Measurements from ENCODE around the gene PDE11A. TPM values are rescaled to one million over a fixed set of nuclear protein-coding genes. Genes with fewer than 3 reads are reported as not detected.

The PDE11A gene
- total RNA-seq, 2 experiments from 2014 or later, result not detected

GRCh38 chr2:177641331-177641730 is 431.2 kb downstream of the PDE11A start:
- Histone ChIP-seq H3K36me3 (ENCODE audit: insufficient read depth, low read length) (no peaks in the 10 kb centered on the region), H3K27me3 (ENCODE audit: control insufficient read depth in 1 of 2, insufficient read depth in 2 of 2, low read length in 2 of 2) (peaks cover 8 to 11% of the 10 kb centered on the region in 2 experiments), H3K4me1 (ENCODE audit: insufficient read depth, low read length) (no peaks in the 10 kb centered on the region), H3K9me3 (ENCODE audit: control insufficient read depth in 1 of 2, insufficient read depth in 1 of 2, low read length in 2 of 2) (no peaks in the 10 kb centered on the region), H3K27ac (ENCODE audit: low read depth in 1 of 2, low read length in 2 of 2) (no peak overlapping the region), H3K4me3 (ENCODE audit: low read length) (no peak overlapping the region)
- H3K9me3 Mint-ChIP-seq, result no peaks in the 10 kb centered on the region
- TF ChIP-seq CTCF (IDR thresholded peaks at IDR 0.05), result no peak
- no peaks in the 10 kb centered on the region for H3K4me1 Mint-ChIP-seq (ENCODE audit: low read depth)
- H3K27ac Mint-ChIP-seq, result no peak overlapping the region
- no peak for DNase-seq
- H3K36me3 Mint-ChIP-seq (ENCODE audit: low read depth), result no peaks in the 10 kb centered on the region
- ChIA-PET POLR2A (no interaction called here), CTCF (no interaction called here)
- H3K27me3 Mint-ChIP-seq, result peaks cover 28% of the 10 kb centered on the region
- ATAC-seq (ENCODE audit: poor library complexity), result no peak
- H3K4me3 Mint-ChIP-seq, result no peak overlapping the region
- intact Hi-C loops (cut with DNase I, micrococcal nuclease), result no loop called here

GRCh38 chr2:177640423-177640822 is 432.2 kb downstream of the PDE11A start:
- Histone ChIP-seq H3K4me3 (ENCODE audit: low read length) (no peak overlapping the region), H3K27me3 (ENCODE audit: control insufficient read depth in 1 of 2, insufficient read depth in 2 of 2, low read length in 2 of 2) (peaks cover 8 to 16% of the 10 kb centered on the region in 2 experiments), H3K27ac (ENCODE audit: low read depth in 1 of 2, low read length in 2 of 2) (no peak overlapping the region), H3K36me3 (ENCODE audit: insufficient read depth, low read length) (no peaks in the 10 kb centered on the region), H3K9me3 (ENCODE audit: control insufficient read depth in 1 of 2, insufficient read depth in 1 of 2, low read length in 2 of 2) (no peaks in the 10 kb centered on the region), H3K4me1 (ENCODE audit: insufficient read depth, low read length) (no peaks in the 10 kb centered on the region)
- ATAC-seq (ENCODE audit: poor library complexity), result no peak
- Mint-ChIP-seq H3K4me1 (ENCODE audit: low read depth) (no peaks in the 10 kb centered on the region), H3K27ac (no peak overlapping the region), H3K27me3 (peaks cover 33% of the 10 kb centered on the region), H3K9me3 (no peaks in the 10 kb centered on the region), H3K4me3 (no peak overlapping the region), H3K36me3 (ENCODE audit: low read depth) (no peaks in the 10 kb centered on the region)
- TF ChIP-seq CTCF (IDR thresholded peaks at IDR 0.05), result no peak
- ChIA-PET CTCF (no interaction called here), POLR2A (no interaction called here)
- DNase-seq, result no peak
- intact Hi-C loops (cut with DNase I, micrococcal nuclease), result no loop called here

GRCh38 chr2:177639262-177639914 is 433.2 kb downstream of the PDE11A start:
- Histone ChIP-seq H3K9me3 (ENCODE audit: control insufficient read depth in 1 of 2, insufficient read depth in 1 of 2, low read length in 2 of 2) (no peaks in the 10 kb centered on the region), H3K27ac (ENCODE audit: low read depth in 1 of 2, low read length in 2 of 2) (no peak overlapping the region), H3K4me1 (ENCODE audit: insufficient read depth, low read length) (no peaks in the 10 kb centered on the region), H3K36me3 (ENCODE audit: insufficient read depth, low read length) (no peaks in the 10 kb centered on the region), H3K4me3 (ENCODE audit: low read length) (no peak overlapping the region), H3K27me3 (ENCODE audit: control insufficient read depth in 1 of 2, insufficient read depth in 2 of 2, low read length in 2 of 2) (peaks cover 8 to 20% of the 10 kb centered on the region in 2 experiments)
- POLR2A ChIA-PET, result no interaction called here
- H3K36me3 Mint-ChIP-seq (ENCODE audit: low read depth), result no peaks in the 10 kb centered on the region
- no peaks in the 10 kb centered on the region for H3K4me1 Mint-ChIP-seq (ENCODE audit: low read depth)
- no peaks in the 10 kb centered on the region for H3K9me3 Mint-ChIP-seq
- no peak for TF ChIP-seq CTCF (IDR thresholded peaks at IDR 0.05)
- intact Hi-C loops (cut with DNase I, micrococcal nuclease), result no loop called here
- ATAC-seq (ENCODE audit: poor library complexity), result no peak
- peaks cover 35% of the 10 kb centered on the region for H3K27me3 Mint-ChIP-seq
- no peak overlapping the region for H3K4me3 Mint-ChIP-seq
- no peak for DNase-seq
- CTCF ChIA-PET, result no interaction called here
- no peak overlapping the region for H3K27ac Mint-ChIP-seq
